ENCODE results near the gene PHETA1. TPM values are rescaled to one million over a fixed set of nuclear protein-coding genes. Genes with fewer than 3 reads are reported as not detected.

Gene PHETA1
- total and polyA plus RNA-seq, 2 of the 13 experiments (the other 11 are each of a cell fraction or from before 2014, with no cell fraction given): 11.3 to 20.8 TPM

DNA sequence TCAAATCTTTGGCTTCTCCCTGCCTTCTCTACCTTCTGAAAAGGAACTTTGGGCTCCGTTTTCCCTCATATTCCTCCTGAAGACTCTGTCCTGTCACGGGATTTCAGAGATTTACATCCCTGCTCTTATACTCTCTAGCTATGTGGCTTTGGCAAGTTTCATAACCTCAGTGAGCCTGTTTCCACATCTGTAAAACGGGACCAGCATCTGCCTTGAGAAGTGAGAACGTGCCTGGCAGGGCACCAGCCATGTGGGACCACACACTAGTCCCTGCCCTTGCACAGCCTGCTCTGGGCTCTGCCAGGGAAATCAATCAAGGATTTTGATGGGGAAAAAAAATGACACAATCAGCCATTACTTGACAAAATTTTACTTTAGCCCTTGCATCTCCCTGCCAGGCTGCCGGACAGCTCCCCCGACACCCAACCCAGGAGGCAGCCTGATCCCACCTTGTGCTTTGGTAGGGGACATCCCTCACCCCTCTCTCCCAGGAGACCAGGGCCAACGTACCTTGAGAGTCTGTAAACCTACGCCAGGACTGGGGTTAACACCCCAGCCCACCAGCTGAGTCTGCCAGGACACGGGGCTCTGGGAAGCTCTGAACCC is 8.5 kb downstream of the PHETA1 start (continued):
- TF ChIP-seq, protein P1, sequence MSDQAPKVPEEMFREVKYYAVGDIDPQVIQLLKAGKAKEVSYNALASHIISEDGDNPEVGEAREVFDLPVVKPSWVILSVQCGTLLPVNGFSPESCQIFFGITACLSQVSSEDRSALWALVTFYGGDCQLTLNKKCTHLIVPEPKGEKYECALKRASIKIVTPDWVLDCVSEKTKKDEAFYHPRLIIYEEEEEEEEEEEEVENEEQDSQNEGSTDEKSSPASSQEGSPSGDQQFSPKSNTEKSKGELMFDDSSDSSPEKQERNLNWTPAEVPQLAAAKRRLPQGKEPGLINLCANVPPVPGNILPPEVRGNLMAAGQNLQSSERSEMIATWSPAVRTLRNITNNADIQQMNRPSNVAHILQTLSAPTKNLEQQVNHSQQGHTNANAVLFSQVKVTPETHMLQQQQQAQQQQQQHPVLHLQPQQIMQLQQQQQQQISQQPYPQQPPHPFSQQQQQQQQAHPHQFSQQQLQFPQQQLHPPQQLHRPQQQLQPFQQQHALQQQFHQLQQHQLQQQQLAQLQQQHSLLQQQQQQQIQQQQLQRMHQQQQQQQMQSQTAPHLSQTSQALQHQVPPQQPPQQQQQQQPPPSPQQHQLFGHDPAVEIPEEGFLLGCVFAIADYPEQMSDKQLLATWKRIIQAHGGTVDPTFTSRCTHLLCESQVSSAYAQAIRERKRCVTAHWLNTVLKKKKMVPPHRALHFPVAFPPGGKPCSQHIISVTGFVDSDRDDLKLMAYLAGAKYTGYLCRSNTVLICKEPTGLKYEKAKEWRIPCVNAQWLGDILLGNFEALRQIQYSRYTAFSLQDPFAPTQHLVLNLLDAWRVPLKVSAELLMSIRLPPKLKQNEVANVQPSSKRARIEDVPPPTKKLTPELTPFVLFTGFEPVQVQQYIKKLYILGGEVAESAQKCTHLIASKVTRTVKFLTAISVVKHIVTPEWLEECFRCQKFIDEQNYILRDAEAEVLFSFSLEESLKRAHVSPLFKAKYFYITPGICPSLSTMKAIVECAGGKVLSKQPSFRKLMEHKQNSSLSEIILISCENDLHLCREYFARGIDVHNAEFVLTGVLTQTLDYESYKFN (CRISPR knock-in tag; conservative IDR thresholded peaks at IDR 0.05): no peak
- TF ChIP-seq HOXA3 (CRISPR knock-in tag; IDR thresholded peaks at IDR 0.05) (0 out of 2 replicates have a peak, but pooled peaks have one; percentile 0), IRF2 (CRISPR knock-in tag; IDR thresholded peaks at IDR 0.05) (no peak), MEIS2 (CRISPR knock-in tag; IDR thresholded peaks at IDR 0.05) (no peak), ZKSCAN1 (IDR thresholded peaks at IDR 0.05; ENCODE audit: low read length) (no peak), TBX2 (CRISPR knock-in tag; IDR thresholded peaks at IDR 0.05; ENCODE audit: borderline replicate concordance) (no peak), ADNP (CRISPR knock-in tag; IDR thresholded peaks at IDR 0.05) (no peak), KDM4B (CRISPR knock-in tag; IDR thresholded peaks at IDR 0.05) (no peak), SMARCE1 (IDR thresholded peaks at IDR 0.05; ENCODE audit: borderline replicate concordance) (no peak), STAG1 (CRISPR knock-in tag; IDR thresholded peaks at IDR 0.05) (no peak), ZNF570 (CRISPR knock-in tag; IDR thresholded peaks at IDR 0.05; ENCODE audit: borderline replicate concordance) (no peak), POLR2AphosphoS5 (IDR thresholded peaks at IDR 0.05; ENCODE audit: low read depth, low read length) (no peak), CENPT (CRISPR knock-in tag; IDR thresholded peaks at IDR 0.05; ENCODE audit: low read depth) (no peak), MEIS1 (CRISPR knock-in tag; IDR thresholded peaks at IDR 0.05; ENCODE audit: borderline replicate concordance) (no peak), GTF3A (CRISPR knock-in tag; conservative IDR thresholded peaks at IDR 0.05) (no peak)
- TF ChIP-seq, protein P2, sequence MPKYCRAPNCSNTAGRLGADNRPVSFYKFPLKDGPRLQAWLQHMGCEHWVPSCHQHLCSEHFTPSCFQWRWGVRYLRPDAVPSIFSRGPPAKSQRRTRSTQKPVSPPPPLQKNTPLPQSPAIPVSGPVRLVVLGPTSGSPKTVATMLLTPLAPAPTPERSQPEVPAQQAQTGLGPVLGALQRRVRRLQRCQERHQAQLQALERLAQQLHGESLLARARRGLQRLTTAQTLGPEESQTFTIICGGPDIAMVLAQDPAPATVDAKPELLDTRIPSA (CRISPR knock-in tag; IDR thresholded peaks at IDR 0.05; ENCODE audit: borderline replicate concordance): no peak
- TF ChIP-seq, protein P3, sequence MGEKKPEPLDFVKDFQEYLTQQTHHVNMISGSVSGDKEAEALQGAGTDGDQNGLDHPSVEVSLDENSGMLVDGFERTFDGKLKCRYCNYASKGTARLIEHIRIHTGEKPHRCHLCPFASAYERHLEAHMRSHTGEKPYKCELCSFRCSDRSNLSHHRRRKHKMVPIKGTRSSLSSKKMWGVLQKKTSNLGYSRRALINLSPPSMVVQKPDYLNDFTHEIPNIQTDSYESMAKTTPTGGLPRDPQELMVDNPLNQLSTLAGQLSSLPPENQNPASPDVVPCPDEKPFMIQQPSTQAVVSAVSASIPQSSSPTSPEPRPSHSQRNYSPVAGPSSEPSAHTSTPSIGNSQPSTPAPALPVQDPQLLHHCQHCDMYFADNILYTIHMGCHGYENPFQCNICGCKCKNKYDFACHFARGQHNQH (CRISPR knock-in tag; IDR thresholded peaks at IDR 0.05): 0 out of 2 replicates have a peak, but pooled peaks have one; percentile 7
